Measurements from ENCODE around the gene MEPCE.

MEPCE gene

DNA sequence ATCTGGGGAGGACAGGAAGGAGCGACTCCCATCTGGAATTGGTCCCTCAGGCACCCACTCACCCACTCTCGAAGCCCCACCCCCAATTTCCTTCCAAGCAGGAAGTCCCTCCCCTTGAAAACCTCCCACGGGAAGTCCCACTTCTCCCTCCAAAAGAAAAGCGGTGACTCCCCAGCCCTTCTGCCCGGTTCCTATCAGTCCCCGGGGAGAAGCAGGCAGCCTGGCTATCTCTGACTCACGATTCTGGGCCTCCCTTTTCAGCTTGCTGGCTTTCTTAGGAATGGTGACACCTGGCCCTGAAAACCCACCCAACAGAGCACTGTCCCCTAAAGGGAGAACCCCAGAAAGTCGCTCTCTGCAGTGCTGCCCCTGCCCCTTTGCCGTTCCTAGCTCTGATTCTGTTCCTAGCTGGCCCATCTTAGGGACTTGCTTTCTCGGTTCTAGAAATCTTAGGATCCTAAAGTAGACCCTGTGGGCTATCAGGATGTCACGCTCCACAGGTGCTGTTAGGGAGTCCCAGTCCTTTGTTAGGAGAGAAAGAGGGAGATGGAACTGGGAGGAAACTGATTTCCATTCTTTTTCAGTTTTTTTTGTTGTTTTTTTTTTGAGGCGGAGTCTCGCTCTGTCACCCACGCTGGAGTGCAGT lies 43.3 kb downstream of the MEPCE start (continued):
- TF ChIP-seq ZNF366 (tag by site-specific recombination; conservative IDR thresholded peaks at IDR 0.05): peak; percentile 59; the same call in 1 of the 2 replicates
- TF ChIP-seq SP3 (tag by site-specific recombination; IDR thresholded peaks at IDR 0.05): peak; percentile 76
- TF ChIP-seq ZNF558 (tag by site-specific recombination; IDR thresholded peaks at IDR 0.05): no peak
- TF ChIP-seq, protein P1, sequence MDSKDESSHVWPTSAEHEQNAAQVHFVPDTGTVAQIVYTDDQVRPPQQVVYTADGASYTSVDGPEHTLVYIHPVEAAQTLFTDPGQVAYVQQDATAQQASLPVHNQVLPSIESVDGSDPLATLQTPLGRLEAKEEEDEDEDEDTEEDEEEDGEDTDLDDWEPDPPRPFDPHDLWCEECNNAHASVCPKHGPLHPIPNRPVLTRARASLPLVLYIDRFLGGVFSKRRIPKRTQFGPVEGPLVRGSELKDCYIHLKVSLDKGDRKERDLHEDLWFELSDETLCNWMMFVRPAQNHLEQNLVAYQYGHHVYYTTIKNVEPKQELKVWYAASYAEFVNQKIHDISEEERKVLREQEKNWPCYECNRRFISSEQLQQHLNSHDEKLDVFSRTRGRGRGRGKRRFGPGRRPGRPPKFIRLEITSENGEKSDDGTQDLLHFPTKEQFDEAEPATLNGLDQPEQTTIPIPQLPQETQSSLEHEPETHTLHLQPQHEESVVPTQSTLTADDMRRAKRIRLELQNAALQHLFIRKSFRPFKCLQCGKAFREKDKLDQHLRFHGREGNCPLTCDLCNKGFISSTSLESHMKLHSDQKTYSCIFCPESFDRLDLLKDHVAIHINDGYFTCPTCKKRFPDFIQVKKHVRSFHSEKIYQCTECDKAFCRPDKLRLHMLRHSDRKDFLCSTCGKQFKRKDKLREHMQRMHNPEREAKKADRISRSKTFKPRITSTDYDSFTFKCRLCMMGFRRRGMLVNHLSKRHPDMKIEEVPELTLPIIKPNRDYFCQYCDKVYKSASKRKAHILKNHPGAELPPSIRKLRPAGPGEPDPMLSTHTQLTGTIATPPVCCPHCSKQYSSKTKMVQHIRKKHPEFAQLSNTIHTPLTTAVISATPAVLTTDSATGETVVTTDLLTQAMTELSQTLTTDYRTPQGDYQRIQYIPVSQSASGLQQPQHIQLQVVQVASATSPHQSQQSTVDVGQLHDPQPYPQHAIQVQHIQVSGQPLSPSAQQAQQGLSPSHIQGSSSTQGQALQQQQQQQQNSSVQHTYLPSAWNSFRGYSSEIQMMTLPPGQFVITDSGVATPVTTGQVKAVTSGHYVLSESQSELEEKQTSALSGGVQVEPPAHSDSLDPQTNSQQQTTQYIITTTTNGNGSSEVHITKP (tag by site-specific recombination; IDR thresholded peaks at IDR 0.05): 0 out of 2 replicates have a peak, but pooled peaks have one; percentile 32
- TF ChIP-seq ZBTB1 (tag by site-specific recombination; IDR thresholded peaks at IDR 0.05): no peak
- TF ChIP-seq, protein P2, sequence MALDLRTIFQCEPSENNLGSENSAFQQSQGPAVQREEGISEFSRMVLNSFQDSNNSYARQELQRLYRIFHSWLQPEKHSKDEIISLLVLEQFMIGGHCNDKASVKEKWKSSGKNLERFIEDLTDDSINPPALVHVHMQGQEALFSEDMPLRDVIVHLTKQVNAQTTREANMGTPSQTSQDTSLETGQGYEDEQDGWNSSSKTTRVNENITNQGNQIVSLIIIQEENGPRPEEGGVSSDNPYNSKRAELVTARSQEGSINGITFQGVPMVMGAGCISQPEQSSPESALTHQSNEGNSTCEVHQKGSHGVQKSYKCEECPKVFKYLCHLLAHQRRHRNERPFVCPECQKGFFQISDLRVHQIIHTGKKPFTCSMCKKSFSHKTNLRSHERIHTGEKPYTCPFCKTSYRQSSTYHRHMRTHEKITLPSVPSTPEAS (tag by site-specific recombination; IDR thresholded peaks at IDR 0.05): no peak
- peak; percentile 34 for TF ChIP-seq ZNF341 (tag by site-specific recombination; IDR thresholded peaks at IDR 0.05; ENCODE audit: low read depth)
- TF ChIP-seq ZFP41 (tag by site-specific recombination; IDR thresholded peaks at IDR 0.05; ENCODE audit: borderline replicate concordance): no peak
- TF ChIP-seq, protein P3, sequence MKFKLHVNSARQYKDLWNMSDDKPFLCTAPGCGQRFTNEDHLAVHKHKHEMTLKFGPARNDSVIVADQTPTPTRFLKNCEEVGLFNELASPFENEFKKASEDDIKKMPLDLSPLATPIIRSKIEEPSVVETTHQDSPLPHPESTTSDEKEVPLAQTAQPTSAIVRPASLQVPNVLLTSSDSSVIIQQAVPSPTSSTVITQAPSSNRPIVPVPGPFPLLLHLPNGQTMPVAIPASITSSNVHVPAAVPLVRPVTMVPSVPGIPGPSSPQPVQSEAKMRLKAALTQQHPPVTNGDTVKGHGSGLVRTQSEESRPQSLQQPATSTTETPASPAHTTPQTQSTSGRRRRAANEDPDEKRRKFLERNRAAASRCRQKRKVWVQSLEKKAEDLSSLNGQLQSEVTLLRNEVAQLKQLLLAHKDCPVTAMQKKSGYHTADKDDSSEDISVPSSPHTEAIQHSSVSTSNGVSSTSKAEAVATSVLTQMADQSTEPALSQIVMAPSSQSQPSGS (tag by site-specific recombination; IDR thresholded peaks at IDR 0.05; ENCODE audit: low read depth): no peak
- no peak for TF ChIP-seq ZBTB7A (tag by site-specific recombination; IDR thresholded peaks at IDR 0.05; ENCODE audit: low read depth)
- no peak for TF ChIP-seq ZNF561 (tag by site-specific recombination; IDR thresholded peaks at IDR 0.05; ENCODE audit: borderline replicate concordance)
- no peak for TF ChIP-seq ZNF510 (tag by site-specific recombination; IDR thresholded peaks at IDR 0.05; ENCODE audit: insufficient replicate concordance)
- TF ChIP-seq ZEB2 (tag by site-specific recombination; IDR thresholded peaks at IDR 0.05): peak; percentile 38; the same call in 1 of the 2 replicates
- no peak for TF ChIP-seq ZNF768 (tag by site-specific recombination; IDR thresholded peaks at IDR 0.05)
- TF ChIP-seq, protein P4, sequence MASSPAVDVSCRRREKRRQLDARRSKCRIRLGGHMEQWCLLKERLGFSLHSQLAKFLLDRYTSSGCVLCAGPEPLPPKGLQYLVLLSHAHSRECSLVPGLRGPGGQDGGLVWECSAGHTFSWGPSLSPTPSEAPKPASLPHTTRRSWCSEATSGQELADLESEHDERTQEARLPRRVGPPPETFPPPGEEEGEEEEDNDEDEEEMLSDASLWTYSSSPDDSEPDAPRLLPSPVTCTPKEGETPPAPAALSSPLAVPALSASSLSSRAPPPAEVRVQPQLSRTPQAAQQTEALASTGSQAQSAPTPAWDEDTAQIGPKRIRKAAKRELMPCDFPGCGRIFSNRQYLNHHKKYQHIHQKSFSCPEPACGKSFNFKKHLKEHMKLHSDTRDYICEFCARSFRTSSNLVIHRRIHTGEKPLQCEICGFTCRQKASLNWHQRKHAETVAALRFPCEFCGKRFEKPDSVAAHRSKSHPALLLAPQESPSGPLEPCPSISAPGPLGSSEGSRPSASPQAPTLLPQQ (tag by site-specific recombination; IDR thresholded peaks at IDR 0.05): no peak
- TF ChIP-seq ZBTB8A (tag by site-specific recombination; IDR thresholded peaks at IDR 0.05): no peak
- TF ChIP-seq ZNF626 (tag by site-specific recombination; IDR thresholded peaks at IDR 0.05): no peak
- TF ChIP-seq ZFP69B (tag by site-specific recombination; IDR thresholded peaks at IDR 0.05): no peak
- TF ChIP-seq MYNN (tag by site-specific recombination; IDR thresholded peaks at IDR 0.05; ENCODE audit: borderline replicate concordance): peak; percentile 74; the same call in 1 of the 2 replicates
- peak; percentile 85 for TF ChIP-seq WT1 (tag by site-specific recombination; IDR thresholded peaks at IDR 0.05)
- peak; percentile 81 for TF ChIP-seq SP2 (tag by site-specific recombination; IDR thresholded peaks at IDR 0.05)
- TF ChIP-seq, protein P5, sequence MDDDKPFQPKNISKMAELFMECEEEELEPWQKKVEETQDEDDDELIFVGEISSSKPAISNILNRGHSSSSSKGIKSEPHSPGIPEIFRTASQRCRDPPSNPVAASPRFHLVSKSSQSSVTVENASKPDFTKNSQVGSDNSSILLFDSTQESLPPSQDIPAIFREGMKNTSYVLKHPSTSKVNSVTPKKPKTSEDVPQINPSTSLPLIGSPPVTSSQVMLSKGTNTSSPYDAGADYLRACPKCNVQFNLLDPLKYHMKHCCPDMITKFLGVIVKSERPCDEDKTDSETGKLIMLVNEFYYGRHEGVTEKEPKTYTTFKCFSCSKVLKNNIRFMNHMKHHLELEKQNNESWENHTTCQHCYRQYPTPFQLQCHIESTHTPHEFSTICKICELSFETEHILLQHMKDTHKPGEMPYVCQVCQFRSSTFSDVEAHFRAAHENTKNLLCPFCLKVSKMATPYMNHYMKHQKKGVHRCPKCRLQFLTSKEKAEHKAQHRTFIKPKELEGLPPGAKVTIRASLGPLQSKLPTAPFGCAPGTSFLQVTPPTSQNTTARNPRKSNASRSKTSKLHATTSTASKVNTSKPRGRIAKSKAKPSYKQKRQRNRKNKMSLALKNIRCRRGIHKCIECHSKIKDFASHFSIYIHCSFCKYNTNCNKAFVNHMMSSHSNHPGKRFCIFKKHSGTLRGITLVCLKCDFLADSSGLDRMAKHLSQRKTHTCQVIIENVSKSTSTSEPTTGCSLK (tag by site-specific recombination; IDR thresholded peaks at IDR 0.05): no peak
- no peak for TF ChIP-seq YY2 (tag by site-specific recombination; IDR thresholded peaks at IDR 0.05)
- no peak for TF ChIP-seq ZBTB20 (tag by site-specific recombination; IDR thresholded peaks at IDR 0.05)
- TF ChIP-seq, protein P6, sequence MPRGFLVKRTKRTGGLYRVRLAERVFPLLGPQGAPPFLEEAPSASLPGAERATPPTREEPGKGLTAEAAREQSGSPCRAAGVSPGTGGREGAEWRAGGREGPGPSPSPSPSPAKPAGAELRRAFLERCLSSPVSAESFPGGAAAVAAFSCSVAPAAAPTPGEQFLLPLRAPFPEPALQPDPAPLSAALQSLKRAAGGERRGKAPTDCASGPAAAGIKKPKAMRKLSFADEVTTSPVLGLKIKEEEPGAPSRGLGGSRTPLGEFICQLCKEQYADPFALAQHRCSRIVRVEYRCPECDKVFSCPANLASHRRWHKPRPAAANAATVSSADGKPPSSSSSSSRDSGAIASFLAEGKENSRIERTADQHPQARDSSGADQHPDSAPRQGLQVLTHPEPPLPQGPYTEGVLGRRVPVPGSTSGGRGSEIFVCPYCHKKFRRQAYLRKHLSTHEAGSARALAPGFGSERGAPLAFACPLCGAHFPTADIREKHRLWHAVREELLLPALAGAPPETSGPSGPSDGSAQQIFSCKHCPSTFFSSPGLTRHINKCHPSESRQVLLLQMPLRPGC (tag by site-specific recombination; IDR thresholded peaks at IDR 0.05): no peak
- TF ChIP-seq EGR2 (tag by site-specific recombination; IDR thresholded peaks at IDR 0.05; ENCODE audit: low read depth): peak; percentile 61
- TF ChIP-seq ZNF585B (tag by site-specific recombination; IDR thresholded peaks at IDR 0.05): no peak

Data from HEK293 (cell line).